ENCODE measurements around the gene OTOGL.
"Not testable (repeated sequence)": the region's sequence is repeated elsewhere in the genome, so short reads cannot be mapped to it uniquely, and the experiment has no call there.

Gene OTOGL

GRCh38 chr12:80293759-80294158 lies 194.4 kb downstream of the OTOGL start:
- TF ChIP-seq OSR1 (CRISPR knock-in tag; IDR thresholded peaks at IDR 0.05) (no peak), ZFP3 (CRISPR knock-in tag; IDR thresholded peaks at IDR 0.05) (no peak), ZFP30 (CRISPR knock-in tag; IDR thresholded peaks at IDR 0.05) (no peak), CREB5 (CRISPR knock-in tag; IDR thresholded peaks at IDR 0.05; ENCODE audit: low read depth) (no peak), BACH2 (CRISPR knock-in tag; IDR thresholded peaks at IDR 0.05; ENCODE audit: borderline replicate concordance) (no peak)
- ATAC-seq, result no peak

- TF ChIP-seq TOX (CRISPR knock-in tag; IDR thresholded peaks at IDR 0.05; ENCODE audit: borderline replicate concordance) (no peak), ZNF70 (CRISPR knock-in tag; IDR thresholded peaks at IDR 0.05) (no peak), ISL1 (CRISPR knock-in tag; IDR thresholded peaks at IDR 0.05) (no peak), ZFP30 (CRISPR knock-in tag; IDR thresholded peaks at IDR 0.05) (no peak), ZNF8 (CRISPR knock-in tag; IDR thresholded peaks at IDR 0.05) (no peak), CREB5 (CRISPR knock-in tag; IDR thresholded peaks at IDR 0.05; ENCODE audit: low read depth) (no peak), ESRRG (CRISPR knock-in tag; IDR thresholded peaks at IDR 0.05) (no peak), ZFP3 (CRISPR knock-in tag; IDR thresholded peaks at IDR 0.05) (no peak), GLIS3 (CRISPR knock-in tag; IDR thresholded peaks at IDR 0.05) (no peak), CSDC2 (CRISPR knock-in tag; IDR thresholded peaks at IDR 0.05) (no peak), ARNTL (CRISPR knock-in tag; IDR thresholded peaks at IDR 0.05; ENCODE audit: borderline replicate concordance, low read depth) (no peak), ZC3H10 (CRISPR knock-in tag; IDR thresholded peaks at IDR 0.05) (no peak)
- no peak for ATAC-seq
Observed at GRCh38 chr12:80299219-80299618, 199.9 kb downstream of the OTOGL start.

GRCh38 chr12:80299976-80300375 lies 200.6 kb downstream of the OTOGL start:
- TF ChIP-seq CSRNP3 (CRISPR knock-in tag; IDR thresholded peaks at IDR 0.05) (no peak), ZNF8 (CRISPR knock-in tag; IDR thresholded peaks at IDR 0.05) (no peak), PATZ1 (CRISPR knock-in tag; IDR thresholded peaks at IDR 0.05; ENCODE audit: borderline replicate concordance) (no peak), PPARA (CRISPR knock-in tag; IDR thresholded peaks at IDR 0.05; ENCODE audit: borderline replicate concordance) (no peak), SNAI2 (CRISPR knock-in tag; IDR thresholded peaks at IDR 0.05) (no peak), ZFP30 (CRISPR knock-in tag; IDR thresholded peaks at IDR 0.05) (no peak), OSR1 (CRISPR knock-in tag; IDR thresholded peaks at IDR 0.05) (no peak), POU6F1 (CRISPR knock-in tag; IDR thresholded peaks at IDR 0.05; ENCODE audit: borderline replicate concordance, low read depth) (no peak)
- no peak for ATAC-seq

- ATAC-seq, result not testable (repeated sequence)
Observed at GRCh38 chr12:80307436-80307835, 208.1 kb downstream of the OTOGL start.

GRCh38 chr12:80313209-80313608 lies 213.9 kb downstream of the OTOGL start:
- no peak for ATAC-seq
- no peak for TF ChIP-seq CSDC2 (CRISPR knock-in tag; IDR thresholded peaks at IDR 0.05)
- no peak for TF ChIP-seq POU6F1 (CRISPR knock-in tag; IDR thresholded peaks at IDR 0.05; ENCODE audit: borderline replicate concordance, low read depth)
- TF ChIP-seq ESRRG (CRISPR knock-in tag; IDR thresholded peaks at IDR 0.05), result no peak
- TF ChIP-seq OSR1 (CRISPR knock-in tag; IDR thresholded peaks at IDR 0.05), result no peak
- no peak for TF ChIP-seq TSHZ2 (CRISPR knock-in tag; IDR thresholded peaks at IDR 0.05)
- TF ChIP-seq SNAI2 (CRISPR knock-in tag; IDR thresholded peaks at IDR 0.05), result no peak
- no peak for TF ChIP-seq ARNTL (CRISPR knock-in tag; IDR thresholded peaks at IDR 0.05; ENCODE audit: borderline replicate concordance, low read depth)
